ENCODE results near the gene ALDH16A1. TPM values are rescaled to one million over a fixed set of nuclear protein-coding genes. Genes with fewer than 3 reads are reported as not detected.

Gene ALDH16A1
- total RNA-seq = 24.0 TPM

DNA sequence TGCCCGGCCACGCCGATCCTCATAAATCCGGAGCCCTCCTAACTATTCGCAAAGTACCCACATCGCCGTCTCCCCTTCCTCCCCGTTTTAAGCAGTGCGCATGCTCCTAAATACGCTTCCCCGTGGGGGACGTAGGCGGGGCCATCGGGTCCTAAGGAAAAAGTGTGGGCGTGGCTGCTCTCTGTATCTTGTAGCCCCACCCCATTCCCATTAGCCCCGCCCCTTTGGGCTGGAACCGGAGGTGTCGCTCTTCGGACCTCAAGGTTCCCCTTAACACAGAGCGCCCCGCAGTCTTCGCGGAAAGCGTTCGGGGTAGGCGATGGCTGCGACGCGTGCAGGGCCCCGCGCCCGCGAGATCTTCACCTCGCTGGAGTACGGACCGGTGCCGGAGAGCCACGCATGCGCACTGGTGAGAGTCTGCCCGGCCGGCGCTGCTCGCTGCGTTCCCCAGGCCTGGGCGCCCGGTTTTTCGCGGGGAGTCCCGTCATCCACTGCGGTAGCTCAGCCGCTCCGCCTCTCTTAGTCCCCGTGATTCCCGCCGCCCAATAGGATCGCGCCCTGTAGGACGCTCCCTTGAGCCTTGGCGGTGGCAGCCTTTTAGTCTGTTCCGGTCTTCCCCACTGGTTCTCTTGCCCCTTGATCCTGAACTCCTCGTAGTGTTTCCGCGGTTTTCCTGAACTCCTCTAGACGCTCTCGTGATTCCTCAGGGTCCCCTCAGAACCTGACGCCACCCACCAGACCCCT lies at the start of gene ALDH16A1:
ALDH16A1 (plus strand) TSS at position 213 of the 744 bp plus-strand sequence; CDS start at position 320, 107 bp downstream.

DNA sequence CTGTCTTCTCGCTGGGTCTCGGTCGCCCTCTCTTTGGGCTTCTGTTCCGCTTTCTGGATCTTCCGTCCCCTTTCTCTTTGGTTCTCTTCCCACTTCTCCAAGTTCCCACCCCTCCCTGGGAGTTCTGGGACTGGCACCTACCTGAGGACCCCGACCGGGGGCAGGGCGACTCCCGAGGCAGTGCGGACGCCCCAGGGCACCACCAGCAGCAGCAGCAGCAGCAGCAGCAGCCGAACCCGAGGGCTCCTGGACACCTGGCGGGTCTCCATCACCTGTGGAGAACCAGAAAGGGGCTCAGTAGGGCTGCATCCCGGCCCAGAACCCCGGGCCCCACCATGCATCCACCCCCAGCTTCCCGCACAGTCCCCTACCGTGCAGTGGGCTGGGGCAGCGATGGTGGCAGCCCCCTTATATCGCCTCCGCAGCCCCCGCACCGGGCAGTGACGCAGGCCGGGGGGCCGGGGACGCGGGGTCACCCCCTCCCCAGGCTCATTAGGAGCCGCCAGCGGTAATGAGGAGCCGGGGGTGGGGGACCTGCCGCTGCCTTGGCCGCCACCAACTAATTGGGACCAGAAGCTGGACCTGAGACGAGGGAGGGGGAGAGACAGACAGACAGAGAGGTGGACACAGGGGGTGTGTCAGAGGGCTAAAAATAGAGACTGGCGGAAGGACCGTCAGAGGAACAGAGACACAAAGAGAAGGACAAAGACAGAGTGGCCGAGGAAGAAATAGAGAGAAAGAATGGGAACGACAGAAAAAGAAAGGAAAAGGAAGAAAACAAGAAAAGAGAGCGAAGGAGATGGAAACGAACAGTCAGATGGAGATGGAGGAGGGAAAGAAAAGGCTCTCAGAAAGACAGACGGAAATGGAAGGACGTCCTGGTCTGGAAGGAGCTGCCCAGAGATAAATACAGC lies 29.7 kb upstream of the ALDH16A1 start, which contains the start of gene PTH2:
PTH2 (minus strand) TSS at position 371 of the 914 bp plus-strand sequence; CDS start at position 269, 102 bp downstream.

DNA sequence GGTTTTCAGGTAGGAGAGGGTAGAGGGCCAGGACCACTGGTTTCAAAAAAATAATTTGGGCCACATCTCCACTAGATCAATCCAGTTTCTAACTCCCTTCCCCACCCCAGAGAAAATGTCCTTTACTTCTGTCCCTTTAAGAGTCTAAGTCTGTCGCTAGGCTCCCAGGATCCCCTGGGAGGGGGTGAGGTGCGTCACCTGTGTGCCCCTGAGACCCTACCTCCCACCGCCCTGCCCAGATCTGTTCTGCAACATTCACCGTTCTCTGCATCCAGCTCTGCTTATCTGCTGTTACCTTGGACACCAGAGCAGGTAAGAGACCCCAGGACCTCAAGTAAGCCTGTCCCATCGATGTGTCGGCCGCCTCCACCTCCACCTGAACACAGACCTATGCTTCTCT lies 27.8 kb upstream of the ALDH16A1 start, which contains the start of gene GFY:
GFY (plus strand) TSS at position 211 of the 400 bp plus-strand sequence. CDS start 1,043 bp downstream, outside the sequence.

GRCh38 chr19:49441210-49441959 lies 11.6 kb upstream of the ALDH16A1 start, which contains the start of gene SLC17A7:
TSS of gene SLC17A7 (minus strand) at chr19:49441527. CDS start at chr19:49441379, 148 bp downstream.

GRCh38 chr19:49451430-49452181 lies 1.4 kb upstream of the ALDH16A1 start, which contains the start of gene PIH1D1:
TSS of gene PIH1D1 (minus strand) at chr19:49451814. CDS start at chr19:49451574, 240 bp downstream.

DNA sequence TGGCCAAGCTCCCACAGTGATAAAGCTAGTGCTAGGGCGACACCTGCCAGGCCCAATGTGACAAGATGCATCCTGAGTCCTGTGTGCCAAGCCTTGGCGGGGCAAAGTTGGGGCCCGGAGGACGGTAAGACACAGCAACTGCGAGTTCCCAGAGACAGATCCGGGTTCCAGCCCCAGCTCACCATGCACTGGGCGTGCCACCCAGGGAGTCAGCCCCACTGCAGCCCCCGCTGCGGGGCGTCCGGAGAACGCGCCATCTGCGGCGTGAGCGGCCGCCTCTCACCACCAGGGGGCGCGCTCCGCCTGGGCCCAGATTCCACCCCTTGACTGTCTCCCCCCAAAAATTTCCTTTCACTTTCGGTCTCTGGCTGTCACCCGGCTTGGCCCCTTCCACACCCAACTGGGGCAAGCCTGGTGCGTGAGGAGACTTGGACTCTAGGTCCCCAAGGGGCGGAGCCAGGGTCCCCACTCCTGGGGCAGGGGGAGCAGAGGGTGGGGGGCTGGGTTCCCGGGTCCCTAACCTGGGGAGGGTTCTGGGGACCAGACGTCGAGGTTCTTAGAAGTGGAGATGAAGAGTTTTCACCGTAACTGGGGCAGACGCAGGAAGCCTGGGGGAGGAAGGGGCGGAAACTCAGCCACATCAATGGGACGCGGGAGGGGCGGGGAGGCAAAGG lies 21.0 kb downstream of the ALDH16A1 start, which contains the start of gene FLT3LG:
FLT3LG (plus strand) TSS at position 348 of the 674 bp plus-strand sequence. CDS start 425 bp downstream, outside the sequence.

DNA sequence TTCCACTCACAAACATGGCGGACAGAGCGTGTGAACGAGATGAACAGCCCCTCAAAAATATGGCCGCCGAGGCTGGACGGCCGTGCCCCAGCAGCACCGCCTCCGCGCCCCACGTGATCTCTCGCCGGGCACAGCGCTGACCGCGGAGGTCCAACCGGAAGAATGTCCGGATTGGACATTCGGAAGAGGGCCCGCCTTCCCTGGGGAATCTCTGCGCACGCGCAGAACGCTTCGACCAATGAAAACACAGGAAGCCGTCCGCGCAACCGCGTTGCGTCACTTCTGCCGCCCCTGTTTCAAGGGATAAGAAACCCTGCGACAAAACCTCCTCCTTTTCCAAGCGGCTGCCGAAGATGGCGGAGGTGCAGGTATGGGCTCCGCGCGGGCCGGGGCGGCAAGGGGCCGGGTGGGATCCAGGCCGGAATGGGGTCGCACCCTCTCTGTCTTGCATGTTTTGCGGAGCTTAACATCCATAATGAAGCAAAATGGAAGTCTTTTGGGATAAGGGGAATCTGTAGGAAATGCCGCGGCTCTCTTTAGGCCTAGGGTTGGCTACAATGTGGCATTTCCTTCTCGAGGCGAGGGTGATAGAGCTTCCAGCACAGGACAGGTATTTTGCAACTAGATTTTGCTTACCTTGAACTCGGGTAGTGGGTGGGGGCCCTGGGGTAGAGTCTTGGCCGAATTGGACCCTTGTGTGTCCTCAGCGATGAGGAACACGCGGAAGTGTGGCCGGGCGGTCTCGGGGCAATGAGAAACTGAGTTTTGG lies 34.4 kb downstream of the ALDH16A1 start, which contains the start of gene RPL13A:
RPL13A (plus strand) TSS at position 332 of the 769 bp plus-strand sequence; CDS start at position 354, 22 bp downstream.

Other genes starting within 250 kb of the ALDH16A1 start
- 0.93 TPM for gene SLC6A16, start 128.0 kb upstream of the ALDH16A1 start, total RNA-seq
- gene CD37, start 117.8 kb upstream of the ALDH16A1 start, total RNA-seq = 4.7 TPM
- 29.5 TPM for gene TEAD2, start 90.8 kb upstream of the ALDH16A1 start, total RNA-seq
- gene DKKL1, start 89.3 kb upstream of the ALDH16A1 start, total RNA-seq = not detected
- 0.27 TPM for gene KASH5, start 65.0 kb upstream of the ALDH16A1 start, total RNA-seq
- gene PTH2, start 29.8 kb upstream of the ALDH16A1 start, total RNA-seq = not detected
- gene GFY, start 27.8 kb upstream of the ALDH16A1 start, total RNA-seq = not detected
- 78.0 TPM for gene SLC17A7, start 11.7 kb upstream of the ALDH16A1 start, total RNA-seq
- gene PIH1D1, start 1.4 kb upstream of the ALDH16A1 start, total RNA-seq = 77.4 TPM
- 1.3 TPM for gene FLT3LG, start 21.0 kb downstream of the ALDH16A1 start, total RNA-seq
- gene RPL13A, start 34.4 kb downstream of the ALDH16A1 start, total RNA-seq = 1,223 TPM
- gene RPS11, start 43.2 kb downstream of the ALDH16A1 start, total RNA-seq = 4,219 TPM
- 94.0 TPM for gene FCGRT, start 59.4 kb downstream of the ALDH16A1 start, total RNA-seq
- gene RCN3, start 74.8 kb downstream of the ALDH16A1 start, total RNA-seq = 58.3 TPM
- gene NOSIP, start 127.3 kb downstream of the ALDH16A1 start, total RNA-seq = 38.8 TPM
- 0.77 TPM for gene PRRG2, start 128.1 kb downstream of the ALDH16A1 start, total RNA-seq
- 15.8 TPM for gene PRR12, start 138.0 kb downstream of the ALDH16A1 start, total RNA-seq
- gene RRAS, start 186.9 kb downstream of the ALDH16A1 start, total RNA-seq = 6.5 TPM
- gene SCAF1, start 189.0 kb downstream of the ALDH16A1 start, total RNA-seq = 28.2 TPM
- gene IRF3, start 212.6 kb downstream of the ALDH16A1 start, total RNA-seq = 51.1 TPM
- 3.1 TPM for gene BCL2L12, start 212.7 kb downstream of the ALDH16A1 start, total RNA-seq
- gene PRMT1, start 224.0 kb downstream of the ALDH16A1 start, total RNA-seq = 298 TPM
- gene ADM5, start 236.4 kb downstream of the ALDH16A1 start, total RNA-seq = 0.77 TPM
- gene CPT1C, start 237.9 kb downstream of the ALDH16A1 start, total RNA-seq = 40.4 TPM

Measured in camera-type eye (tissue), 1 donor.